ENCODE measurements around the gene FRMD4A. TPM values are rescaled to one million over a fixed set of nuclear protein-coding genes. Genes with fewer than 3 reads are reported as not detected.
A peak's percentile ranks its signal among the peaks of the same experiment; 100 is the strongest.

FRMD4A gene
- total RNA-seq, 1 donor from 2014 or later = 98.0 TPM

DNA sequence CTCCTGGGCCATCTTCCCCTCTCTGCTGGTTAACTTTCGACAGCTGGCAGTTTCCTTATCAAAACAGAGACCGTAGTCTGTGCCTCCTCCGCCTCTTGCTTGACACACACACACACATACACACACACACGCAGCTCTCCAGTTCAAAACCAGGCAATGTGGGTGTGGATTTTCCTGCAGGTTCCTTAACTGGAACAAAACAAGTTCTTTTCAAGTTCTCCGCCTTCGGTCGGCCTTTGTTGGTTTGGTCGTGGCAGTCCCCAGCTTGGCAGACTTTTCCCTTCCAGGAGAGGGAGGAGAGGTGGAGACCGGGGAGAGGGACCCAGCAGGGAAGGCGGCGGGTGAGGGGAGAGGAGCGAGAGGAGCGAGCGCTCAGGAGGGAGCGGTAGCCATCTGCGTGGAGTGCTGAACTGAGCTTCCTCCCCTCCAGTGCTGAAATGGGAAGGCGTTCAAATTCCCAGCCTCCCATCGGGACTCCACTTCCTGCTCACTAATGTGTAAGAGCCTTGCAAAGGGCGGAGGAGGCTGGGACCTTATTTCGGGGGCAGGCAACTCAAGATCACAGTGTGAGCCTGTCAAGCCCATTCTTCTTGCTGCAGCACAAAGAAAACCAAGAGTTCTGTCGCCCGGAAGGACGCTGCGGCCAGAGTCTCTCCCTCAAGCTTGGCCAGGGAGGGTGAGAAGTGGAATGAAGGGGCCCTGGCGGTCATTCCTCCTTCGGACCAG lies 623.4 kb downstream of the FRMD4A start:
- peak; percentile 90 for DNase-seq (ENCODE audit: low spot score)
- ATAC-seq = peak; percentile 94
- intact Hi-C loops (cut with DNase I) = no loop called here

DNA sequence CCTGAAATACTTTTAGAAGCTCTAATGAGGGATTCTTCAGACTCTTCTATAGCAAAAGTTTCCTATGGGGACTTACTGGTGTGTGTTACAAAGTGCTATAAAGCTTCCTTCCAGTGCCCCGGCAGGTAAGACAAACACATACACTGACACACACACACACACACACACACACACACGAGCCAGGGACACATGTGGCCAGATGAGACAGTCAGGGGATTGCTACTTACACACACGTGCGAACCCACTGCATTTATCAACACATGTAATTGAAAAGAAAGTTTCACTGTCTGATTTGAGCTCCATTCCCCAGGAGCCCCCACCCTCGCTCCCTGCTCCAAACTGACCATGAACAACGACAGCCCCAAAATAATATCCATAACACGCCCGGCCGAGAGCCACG lies 624.1 kb downstream of the FRMD4A start:
- no peak for DNase-seq (ENCODE audit: low spot score)
- intact Hi-C loops (cut with DNase I) = no loop called here
- ATAC-seq = no peak

DNA sequence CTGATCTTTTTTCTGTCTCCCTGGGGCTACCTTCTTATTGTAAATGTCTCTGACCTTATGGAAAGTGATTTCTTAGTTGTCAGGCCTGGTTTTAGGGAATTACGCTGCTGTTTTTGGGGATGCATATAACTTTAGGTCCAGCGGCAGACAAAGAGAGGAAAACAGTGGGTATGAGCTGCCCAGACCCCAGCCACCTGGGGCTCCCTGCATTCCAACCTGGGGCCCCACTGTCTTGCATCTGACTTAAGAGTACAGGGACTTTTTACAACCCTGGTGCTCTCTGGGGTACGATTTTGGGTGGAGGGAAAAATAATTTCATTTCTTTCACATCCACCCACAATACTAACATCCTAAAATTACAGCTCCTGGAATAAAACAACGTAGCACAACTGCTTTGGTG lies 624.5 kb downstream of the FRMD4A start:
- intact Hi-C loops (cut with DNase I) = no loop called here
- no peak for ATAC-seq
- DNase-seq (ENCODE audit: low spot score) = no peak

DNA sequence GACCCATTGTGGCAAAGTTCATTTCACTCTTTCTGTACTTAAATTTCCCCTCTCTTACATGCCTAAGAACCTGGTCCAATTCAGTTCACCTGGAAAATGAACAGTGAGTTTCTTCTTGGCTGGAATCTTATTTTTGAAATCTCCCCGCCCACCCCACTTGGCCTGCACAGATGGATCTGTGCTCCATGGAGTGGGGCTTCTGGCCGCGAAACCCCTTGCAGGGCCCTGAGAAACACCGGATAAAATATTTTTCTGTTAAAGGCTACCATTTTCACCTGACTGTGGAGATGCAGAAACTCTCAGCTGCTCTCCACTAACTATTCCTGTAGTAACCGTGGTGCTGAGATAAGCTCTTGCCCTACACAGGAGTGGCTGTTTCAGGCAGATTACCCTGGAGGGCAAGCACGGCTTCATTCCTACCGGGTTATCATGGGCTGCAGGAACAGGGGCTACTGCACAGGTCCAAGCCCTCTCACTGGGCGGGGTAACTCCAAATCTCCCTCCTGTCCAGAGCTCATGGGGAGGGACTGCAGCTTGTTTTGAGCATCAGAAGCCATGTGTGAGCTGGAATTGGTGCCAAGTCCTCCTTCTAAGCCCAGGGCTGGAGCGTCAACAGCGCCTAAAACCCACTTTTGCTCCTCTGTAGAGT lies 625.1 kb downstream of the FRMD4A start:
- intact Hi-C loops (cut with DNase I) = no loop called here
- DNase-seq (ENCODE audit: low spot score) = no peak
- ATAC-seq = no peak

DNA sequence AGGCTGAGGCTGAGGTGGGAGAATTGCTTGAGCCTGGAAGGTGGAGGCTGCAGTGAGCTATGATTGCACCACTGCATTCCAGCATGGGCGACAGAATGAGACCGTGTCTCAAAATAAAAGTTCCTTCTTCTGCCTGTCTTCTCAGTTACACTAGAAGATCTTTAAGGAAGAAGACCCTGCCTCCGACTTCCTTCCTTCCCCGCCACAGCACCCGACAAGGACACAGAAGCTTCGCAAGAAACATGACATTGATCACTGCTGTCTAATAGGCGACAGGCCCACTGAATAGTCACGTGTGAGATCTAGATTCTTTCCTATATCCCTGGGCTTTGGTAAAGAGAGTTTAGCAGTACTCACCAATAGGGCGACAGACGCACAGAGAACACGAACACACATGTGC lies 625.8 kb downstream of the FRMD4A start:
- intact Hi-C loops (cut with DNase I) = no loop called here
- DNase-seq (ENCODE audit: low spot score) (no peak), ATAC-seq (no peak)

DNA sequence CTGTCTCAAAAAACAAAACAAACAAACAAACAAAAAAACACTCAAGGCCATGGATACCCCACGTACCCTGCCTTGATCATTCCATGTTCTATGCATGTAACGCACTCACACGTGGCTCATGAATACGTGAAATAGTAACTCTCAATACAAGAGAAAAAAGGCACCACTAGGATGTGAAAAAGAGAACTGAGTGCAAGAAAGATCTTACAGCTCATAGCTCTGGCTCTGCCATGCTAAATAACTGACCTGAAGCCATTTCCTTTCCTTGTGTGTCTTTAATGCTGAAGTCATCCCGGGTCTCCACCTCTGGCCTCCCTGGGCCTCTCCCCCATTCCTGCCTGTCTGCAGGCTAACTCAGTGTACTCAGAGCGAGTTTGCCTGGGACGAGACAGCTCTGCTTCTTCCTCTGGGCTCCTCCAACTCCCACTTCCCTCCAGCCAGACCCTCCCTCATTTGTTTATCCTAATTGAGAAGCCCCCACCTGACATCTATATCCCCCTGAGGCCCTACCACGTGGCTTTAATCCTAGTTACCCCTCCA lies 626.7 kb downstream of the FRMD4A start:
- intact Hi-C loops (cut with DNase I) = no loop called here
- DNase-seq (ENCODE audit: low spot score) (no peak), ATAC-seq (no peak)

DNA sequence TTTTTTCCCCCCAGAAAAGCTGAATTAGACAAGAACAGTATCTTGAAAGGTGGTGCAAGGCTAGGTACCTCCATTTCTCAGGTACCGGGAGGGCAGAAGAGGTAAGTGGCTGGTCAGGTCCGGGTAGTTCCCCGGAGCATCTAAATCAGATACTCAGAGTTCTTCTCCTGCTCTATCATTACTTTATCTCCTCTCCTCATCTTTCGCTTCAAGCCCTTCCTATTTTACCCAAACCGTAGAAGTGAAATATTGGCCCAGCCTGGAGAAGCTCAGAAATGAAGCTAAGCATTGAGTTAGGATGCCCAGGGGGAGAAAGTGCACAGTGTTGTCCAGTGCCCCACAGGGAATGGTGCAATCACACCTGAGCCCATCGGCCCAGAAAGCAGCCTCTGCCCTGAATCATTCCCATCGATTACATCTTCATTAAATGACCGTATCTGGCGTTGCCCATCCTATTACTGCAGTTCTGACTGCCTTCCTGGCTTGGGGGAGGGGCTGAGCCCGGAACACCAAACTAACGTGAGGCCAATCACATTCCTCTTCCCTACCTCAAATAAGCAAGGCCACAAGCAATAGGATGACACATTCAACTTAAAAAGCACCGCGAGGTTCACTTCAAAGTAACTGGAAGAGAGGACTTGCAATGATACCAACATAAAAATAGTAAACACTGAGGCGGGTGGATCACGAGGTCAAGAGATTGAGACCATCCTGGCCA lies 627.5 kb downstream of the FRMD4A start:
- ATAC-seq (no peak), DNase-seq (ENCODE audit: low spot score) (no peak)
- intact Hi-C loops (cut with DNase I) = no loop called here

DNA sequence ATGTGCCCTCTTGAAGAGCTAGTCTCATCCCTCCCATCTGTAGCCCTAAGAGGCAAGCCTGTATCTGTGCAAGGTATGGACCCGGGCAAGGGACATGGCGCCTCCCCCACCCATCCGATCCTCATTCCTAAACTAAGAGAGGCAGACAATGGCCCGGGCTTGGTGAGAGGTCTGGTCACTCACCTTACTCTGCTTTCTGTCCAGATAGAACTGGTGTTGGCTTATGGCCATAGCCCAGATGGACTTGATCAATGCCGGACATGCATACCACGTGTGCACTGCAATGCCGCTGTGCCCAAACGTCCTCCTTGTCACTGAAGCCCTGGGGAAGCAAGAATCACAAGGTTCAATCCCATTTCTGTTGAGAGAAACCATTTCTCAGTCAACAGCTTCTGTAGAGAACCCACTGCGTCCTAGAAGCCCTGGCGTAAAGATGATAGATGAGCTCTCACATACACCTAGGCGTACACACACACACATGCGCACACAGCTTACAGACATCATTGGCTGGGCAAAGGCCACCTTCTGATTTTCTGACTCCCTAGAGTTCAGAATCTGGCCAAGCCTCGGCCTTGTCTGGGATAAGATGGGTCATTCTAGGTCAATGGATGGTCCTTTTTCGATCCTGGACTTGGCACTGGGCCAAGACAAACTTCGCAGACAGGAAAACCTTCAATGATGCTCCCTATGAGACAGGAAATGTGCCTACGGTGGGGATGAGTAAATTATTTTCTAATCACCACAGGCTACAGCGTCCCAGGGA lies 629.4 kb downstream of the FRMD4A start:
- ATAC-seq = no peak
- no peak for DNase-seq (ENCODE audit: low spot score)
- intact Hi-C loops (cut with DNase I) = no loop called here

DNA sequence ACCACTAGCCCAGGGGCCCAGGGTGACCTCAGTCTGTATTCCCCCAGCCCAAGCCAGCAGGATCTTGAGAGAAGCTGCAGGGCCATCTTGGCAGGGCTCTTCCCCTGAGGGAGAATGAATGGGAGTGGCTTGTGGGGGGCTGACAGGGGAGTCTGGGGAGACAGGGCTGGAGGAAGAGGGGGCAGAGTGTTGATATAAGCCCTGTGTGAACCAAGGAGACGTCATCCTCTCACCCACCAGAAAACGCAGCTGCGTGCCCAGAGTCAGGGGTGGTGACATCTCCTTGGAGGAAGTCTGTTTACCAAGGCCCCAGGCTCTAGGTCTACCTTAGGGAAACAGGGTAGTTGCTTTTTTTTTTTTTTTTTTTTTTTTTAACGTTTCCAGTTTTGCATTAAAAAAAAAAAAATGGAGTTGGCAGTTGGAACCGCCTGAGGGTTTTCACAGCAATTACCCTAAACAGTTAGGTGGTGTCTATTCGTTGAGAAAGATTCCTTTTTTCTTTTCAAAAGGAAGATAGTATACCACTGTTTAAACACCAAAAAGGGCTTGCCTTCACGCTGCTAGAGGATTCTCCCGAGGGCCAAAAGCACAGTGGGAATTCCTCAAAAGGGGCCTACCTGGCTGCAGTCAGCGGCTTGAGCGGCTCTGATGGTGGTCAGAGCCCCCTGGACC lies 630.1 kb downstream of the FRMD4A start:
- intact Hi-C loops (cut with DNase I) = no loop called here
- DNase-seq (ENCODE audit: low spot score) (no peak), ATAC-seq (no peak)

DNA sequence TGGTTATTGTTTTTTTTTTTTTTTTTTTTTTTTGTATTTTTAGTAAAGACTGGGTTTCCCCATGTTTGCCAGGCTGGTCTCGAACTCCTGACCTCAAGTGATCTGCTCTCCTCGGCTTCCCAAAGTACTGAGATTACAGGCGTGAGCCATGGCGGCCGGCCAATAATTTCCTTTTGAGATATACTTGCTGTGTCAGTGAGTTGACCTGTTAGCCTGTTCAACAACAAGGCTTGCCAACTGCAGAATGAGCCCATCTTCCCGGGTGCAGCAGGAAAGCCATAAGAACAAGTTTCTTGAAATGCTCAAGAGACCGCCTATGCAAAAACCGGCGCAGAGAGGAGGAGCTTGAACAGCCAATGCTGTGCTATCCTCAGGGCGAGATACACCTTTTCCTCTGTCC lies 631.5 kb downstream of the FRMD4A start:
- no peak for DNase-seq (ENCODE audit: low spot score)
- intact Hi-C loops (cut with DNase I) = no loop called here
- no peak for ATAC-seq

DNA sequence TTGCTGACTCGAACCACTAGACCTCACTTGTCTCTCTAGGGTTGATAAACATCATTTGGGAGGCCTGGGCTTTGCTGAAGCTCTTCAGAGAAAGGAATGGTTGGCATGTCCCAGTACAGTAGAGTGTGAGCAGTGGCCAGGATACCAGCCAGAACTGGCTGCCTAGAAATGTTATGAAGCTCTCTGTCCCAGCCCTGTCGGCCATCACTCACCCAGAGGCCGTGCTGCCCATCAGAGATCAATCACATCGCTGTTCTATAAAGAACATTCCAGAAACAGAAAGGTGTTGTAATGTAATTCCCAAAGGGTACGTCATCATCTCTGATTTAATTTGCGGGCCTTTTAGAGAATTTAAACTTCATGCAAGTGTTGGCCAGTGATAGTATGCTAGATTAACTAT lies 632.5 kb downstream of the FRMD4A start:
- intact Hi-C loops (cut with DNase I) = no loop called here
- DNase-seq (ENCODE audit: low spot score) = no peak
- ATAC-seq = no peak

DNA sequence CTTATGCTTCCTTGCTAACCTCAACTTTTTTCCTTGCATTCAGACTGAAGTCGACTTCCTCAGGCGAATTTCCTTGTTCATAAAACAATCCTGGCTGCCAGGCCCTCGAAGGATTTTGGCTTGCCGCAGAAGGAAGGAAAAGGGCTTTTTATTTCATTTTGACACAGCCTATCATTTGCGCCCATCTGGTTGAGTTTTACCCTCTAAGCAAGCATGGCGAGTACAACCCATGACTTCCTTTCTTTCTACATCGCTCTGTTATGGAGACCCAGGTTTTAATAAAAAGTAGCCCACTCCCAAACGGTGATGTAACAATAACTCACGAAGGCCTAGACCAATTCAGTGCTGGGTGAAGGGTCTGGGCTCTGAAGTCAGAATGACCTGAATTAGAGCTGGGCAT lies 634.7 kb downstream of the FRMD4A start:
- intact Hi-C loops (cut with DNase I) = no loop called here
- ATAC-seq (no peak), DNase-seq (ENCODE audit: low spot score) (no peak)

DNA sequence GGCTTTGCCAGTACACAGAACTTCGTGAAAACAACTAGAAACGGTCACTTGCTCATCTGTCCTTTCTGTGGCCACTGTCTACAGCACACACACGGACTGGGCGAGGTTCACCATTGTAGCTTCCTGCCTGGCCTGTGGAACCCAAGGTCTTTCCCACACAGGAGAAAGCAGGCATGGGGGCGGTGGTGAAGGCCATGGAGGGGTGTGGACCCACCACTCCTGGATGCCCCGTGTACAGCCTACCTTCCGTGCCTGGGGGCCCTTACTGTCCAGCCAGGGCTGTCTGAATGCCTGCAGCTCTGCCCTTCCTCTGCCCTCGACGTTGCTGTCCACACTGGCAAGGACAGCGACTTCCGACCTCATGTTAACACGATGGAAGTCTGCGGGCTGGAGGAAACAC lies 635.1 kb downstream of the FRMD4A start:
- ATAC-seq (peak; percentile 16), DNase-seq (ENCODE audit: low spot score) (no peak)
- intact Hi-C loops (cut with DNase I) = no loop called here

DNA sequence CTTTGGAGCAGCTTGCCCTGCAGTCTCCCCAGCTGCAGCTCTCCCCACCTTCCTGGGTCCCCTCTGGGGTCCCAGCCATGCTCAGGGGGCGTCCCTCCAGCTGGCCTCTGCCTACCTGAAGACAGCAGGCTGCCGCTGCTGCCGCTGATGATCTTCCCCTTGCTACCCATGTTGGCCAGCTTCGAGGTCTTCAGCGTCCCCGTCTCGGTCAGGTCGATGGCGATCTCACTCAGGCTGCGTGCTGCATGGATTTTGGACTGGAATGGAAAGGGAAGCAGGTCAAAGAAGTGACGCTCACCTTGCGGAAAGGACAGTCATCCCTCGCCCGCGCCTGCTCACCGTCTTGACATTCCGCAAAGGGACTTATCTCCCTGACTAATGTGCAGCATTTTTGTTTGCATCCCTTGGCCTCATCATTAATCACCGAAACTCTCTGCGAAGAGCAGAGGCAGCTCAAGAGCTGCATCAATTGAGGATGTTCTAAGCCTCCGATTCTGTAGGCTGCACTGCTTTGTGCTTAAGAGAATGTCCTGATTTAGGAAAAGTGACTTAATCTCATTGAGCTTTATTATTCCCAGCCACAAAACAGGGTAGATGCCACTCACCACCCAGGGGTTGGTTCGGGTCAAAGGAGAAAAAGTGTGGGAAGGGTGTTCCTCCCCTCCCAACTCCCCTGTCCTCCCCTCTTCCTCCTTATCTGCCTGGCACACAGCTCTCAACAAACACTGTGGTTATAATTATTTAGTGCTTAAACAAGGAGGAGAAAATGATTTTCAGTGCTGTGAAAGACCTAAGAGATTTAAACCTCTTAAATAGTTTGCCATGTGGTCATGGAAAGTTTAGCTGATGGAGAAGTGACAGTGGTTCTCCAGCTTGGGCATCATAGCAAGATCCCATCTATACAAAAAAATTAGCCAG lies 636.7 kb downstream of the FRMD4A start:
- intact Hi-C loops (cut with DNase I) = no loop called here
- no peak for DNase-seq (ENCODE audit: low spot score)
- no peak for ATAC-seq

DNA sequence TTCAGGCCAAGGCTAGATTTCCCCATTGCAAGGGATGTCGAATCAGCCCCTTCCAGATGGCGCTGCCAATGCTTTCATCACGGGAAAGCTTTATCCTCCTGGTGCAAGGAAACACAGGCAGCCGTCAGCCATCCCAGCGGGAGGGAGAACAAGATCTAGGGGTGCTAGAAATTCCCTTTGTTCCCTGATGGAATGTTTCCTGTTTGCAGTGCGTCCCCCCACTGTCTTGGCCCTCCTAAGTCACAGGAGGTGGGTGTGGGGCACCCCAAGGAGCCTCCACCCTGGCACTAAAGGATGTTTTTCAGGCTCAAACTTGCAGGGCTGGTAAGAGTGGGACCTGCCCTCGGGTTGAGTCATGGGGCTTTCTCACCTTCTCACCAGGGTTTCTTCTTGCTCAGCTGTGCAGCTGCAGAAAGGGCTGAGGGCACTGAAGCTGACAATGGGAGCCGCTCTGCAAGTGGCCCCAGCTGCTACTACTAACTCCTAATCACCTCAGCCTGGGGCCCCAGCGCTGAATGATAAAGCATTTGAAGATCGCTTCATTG lies 640.4 kb downstream of the FRMD4A start:
- DNase-seq (ENCODE audit: low spot score) = no peak
- intact Hi-C loops (cut with DNase I) = no loop called here
- ATAC-seq = no peak

DNA sequence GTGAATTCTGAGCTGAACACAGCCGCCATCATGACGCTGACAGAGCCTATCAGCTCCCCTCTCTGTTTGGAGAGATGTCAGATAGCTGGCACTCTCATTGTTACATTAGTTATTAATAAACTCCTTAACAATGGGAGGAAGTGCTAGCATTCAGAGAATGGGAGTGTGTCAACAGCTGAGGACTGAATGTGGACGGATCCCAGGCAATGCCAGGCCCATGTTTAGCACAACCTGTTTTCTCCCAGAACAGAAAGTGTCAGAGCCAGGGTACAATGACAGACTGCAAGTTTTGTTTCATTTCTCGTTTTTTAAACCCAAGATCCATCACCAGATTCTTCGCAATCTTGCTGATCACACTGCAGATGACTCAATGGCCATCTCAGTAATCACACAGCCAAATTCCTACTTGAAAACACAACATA lies 644.4 kb downstream of the FRMD4A start:
- intact Hi-C loops (cut with DNase I) = no loop called here
- DNase-seq (ENCODE audit: low spot score) = no peak
- peak; percentile 8 for ATAC-seq

DNA sequence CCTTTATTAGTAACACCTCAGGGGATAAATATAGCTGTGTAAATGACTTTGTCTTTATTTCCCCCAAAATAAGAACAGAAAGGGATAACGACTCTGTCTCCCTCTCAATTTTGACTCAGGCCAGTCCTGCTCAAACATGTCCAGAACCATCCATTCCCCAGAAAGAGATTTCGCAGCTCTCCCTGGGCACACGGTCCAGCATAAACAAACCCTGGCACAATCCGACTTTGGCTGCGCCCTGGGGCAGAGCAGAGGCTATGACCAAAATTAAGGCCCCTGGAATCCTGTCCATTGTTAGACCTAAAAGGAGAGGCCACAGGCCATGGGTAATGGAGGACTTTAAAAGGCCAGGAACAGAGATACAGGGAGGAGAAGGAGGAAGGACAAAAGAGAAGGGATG lies 644.8 kb downstream of the FRMD4A start:
- intact Hi-C loops (cut with DNase I) = no loop called here
- DNase-seq (ENCODE audit: low spot score) = no peak
- no peak for ATAC-seq

Data from sciatic nerve (tissue), 2 donors.